ENCODE data around the gene MAP1LC3C.
"Not testable (repeated sequence)": the region's sequence is repeated elsewhere in the genome, so short reads cannot be mapped to it uniquely, and the experiment has no call there.

The MAP1LC3C gene

GRCh38 chr1:241990040-241990439, 8.9 kb downstream of the MAP1LC3C start:
- no peak for DNase-seq

GRCh38 chr1:241988389-241988930, 10.4 kb downstream of the MAP1LC3C start:
- DNase-seq = not testable (repeated sequence)

- no peak for DNase-seq
These were observed 13.1 kb downstream of the MAP1LC3C start for GRCh38 chr1:241985787-241986186.

DNA sequence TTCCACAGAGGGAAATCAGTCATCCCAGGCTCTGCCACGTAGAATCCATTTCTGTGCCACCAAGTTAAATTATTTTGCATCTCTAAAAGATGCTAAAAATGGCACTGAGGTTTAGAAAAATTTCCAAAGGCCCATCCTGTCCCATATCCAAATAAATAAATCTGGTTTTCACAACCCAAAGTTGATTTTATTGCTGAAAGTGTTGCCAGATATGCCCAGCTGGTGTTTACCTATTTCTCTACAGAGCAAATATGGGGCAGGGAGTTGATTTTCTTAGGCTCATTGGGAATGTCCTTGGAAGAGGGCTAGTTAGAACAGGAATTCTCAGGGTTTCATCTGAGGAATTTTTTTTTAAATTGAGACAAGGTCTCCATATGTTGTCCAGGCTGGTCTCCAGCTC, 19.0 kb downstream of the MAP1LC3C start:
- no peak for DNase-seq

DNA sequence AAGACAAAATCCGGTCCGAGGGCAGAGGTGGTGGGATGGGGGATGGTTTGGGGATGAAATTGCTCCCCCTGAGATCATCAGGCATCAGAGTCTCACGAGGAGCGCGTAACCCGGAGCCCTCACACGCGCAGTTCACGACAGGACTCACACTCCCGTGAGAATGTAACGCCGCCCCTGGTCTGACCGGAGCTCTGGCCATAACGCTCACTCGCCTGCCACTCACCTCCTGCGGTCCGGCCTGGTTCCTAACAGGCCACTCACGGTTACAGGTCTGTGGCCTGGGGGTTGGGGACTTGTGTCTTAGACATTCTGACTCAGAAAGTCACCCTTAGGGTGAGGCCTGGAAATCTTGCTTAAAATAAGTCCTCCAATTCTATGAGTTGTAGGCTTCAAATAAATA, 19.8 kb downstream of the MAP1LC3C start:
- no peak for DNase-seq

DNA sequence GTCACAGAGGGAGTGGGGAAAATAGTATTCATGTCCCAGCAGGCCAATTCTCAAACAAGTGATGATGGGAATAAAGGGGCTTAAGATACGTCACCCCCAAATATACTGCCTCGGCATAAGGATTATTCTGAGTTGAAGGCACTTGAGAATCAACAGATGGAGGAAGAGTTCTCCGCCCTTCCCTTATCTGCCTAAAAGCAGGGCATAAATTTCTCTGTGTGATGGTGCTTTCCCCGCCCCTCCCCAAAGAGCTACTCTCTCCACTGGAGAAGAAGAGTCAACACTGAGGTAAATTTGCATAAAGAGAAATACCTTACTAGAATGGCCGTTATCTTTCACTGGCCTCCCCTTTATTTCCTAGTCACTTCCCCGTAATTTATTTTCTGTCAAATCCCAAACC, 22.7 kb downstream of the MAP1LC3C start:
- no peak for DNase-seq

DNA sequence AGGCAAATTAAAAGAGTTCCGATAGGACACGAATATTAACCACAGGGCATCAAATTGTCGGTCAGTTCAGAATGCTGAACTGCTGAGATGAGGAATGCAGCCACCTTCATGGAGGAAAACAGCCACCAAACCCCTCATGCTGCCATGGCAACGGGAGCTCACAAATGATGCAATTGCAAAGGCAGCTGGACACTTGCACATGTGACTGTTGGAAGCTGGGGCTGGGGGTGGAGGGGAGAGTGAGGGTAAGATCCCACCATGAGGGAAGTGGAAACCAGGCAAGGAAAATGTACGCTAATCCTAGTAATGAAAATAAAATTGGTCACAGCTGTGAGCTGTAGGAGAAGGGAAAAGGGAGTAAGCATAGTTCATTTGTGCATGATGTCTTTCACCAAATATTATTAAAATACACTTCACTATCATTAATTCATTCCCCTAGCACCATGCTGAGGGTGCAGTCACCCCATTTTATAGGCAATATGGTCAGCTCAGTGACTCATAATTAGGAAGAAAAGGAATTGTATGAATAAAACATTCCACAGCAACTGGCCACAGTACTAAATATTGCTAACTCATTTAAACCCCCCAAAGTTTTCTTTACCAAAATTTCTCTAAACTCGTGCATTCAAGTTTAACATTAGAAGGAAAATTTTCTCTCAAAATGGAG, 26.1 kb downstream of the MAP1LC3C start:
- DNase-seq = no peak

- DNase-seq = no peak
These were observed 30.3 kb downstream of the MAP1LC3C start for GRCh38 chr1:241968611-241969010.

DNA sequence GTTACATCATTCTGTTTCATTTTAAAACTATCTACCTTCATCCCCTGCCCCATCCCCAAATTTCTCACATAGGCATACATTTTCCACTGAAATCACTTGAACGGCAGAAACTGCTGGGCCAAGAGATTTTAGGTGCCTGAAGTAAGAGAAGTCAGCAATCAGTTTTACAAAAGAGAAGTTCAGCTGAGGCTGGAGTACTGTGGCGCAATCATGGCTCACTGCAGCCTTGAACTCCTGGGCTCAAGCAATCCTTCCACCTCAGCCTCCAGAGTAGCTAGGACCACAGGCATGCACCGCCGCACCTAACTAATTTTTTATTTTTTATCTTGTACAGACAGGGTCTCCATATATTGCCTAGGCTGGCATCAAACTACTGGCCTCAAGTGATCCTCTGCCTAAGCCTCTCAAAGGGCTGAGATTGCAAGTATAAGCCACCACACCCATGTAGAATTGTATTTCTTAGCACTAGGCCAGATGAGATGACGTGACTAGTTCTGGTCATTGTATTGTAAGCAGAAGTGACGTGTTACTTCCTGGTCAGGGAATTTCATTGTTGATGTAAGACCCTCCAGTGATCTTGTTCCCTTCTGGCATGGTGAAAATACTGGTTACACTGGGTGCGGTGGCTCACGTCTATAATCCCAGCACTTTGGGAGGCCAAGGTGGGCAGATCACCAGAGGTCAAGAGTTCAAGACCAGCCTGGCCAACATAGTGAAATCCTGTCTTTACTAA, 34.2 kb downstream of the MAP1LC3C start:
- DNase-seq = no peak

- DNase-seq = no peak
These were observed 35.2 kb downstream of the MAP1LC3C start for GRCh38 chr1:241963722-241964121.

DNA sequence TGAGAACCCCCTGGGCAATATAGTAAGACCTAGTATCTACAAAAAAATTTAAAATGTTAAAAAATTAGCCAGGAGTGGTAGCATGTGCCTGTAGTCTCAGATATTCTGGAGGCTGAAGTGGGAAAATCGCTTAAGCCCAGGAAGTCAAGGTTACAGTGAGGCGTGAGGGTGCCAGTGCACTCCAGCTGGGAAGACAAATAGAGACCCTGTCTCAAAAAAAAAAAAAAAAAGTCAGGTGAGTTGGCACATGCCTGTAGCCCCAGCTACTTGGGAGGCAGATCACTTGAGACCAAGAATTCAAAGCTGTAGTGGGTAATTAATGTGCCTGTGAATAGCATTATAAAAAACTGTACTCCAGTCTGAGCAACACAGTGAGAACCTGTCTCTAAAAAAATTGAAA, 36.7 kb downstream of the MAP1LC3C start:
- no peak for DNase-seq

DNA sequence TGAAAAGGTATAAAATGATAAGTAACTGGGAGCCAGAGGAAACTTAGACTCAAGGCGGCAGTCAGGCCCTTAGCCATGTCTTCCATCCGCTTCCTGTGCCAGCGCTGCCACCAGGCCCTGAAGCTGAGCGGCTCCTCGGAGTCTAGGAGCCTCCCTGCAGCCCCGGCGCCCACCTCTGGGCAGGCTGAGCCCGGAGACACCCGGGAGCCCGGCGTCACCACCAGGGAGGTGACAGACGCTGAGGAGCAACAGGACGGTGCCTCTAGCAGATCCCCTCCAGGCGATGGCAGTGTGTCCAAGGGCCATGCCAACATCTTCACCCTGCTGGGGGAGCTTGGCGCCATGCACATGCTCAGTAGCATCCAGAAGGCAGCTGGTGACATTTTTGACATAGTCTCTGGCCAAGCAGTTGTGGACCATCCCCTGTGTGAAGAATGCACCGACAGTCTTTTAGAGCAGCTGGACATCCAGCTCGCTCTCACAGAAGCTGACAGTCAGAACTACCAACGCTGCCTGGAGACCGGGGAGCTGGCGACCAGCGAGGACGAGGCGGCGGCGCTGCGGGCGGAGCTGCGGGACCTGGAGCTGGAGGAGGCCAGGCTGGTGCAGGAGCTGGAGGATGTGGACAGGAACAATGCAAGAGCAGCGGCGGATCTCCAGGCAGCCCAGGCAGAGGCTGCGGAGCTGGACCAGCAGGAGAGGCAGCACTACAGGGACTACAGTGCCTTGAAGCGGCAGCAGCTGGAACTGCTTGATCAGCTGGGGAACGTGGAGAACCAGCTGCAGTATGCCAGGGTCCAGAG, 41.0 kb downstream of the MAP1LC3C start, which contains the start of gene BECN2:
BECN2 (plus strand) TSS at position 76 of the 803 bp plus-strand sequence; CDS start at position 76, 0 bp downstream.
- DNase-seq = no peak

- no peak for DNase-seq
These were observed 48.5 kb downstream of the MAP1LC3C start for GRCh38 chr1:241950390-241950789.

- DNase-seq = no peak
These were observed 51.5 kb downstream of the MAP1LC3C start for GRCh38 chr1:241947354-241947753.
